Measurements from ENCODE around the gene NKX2-8.
A peak's percentile ranks its signal among the peaks of the same experiment; 100 is the strongest.

The NKX2-8 gene

GRCh38 chr14:36585100-36585499 lies 2.7 kb upstream of the NKX2-8 start:
- no peaks in the 10 kb centered on the region for H3K4me1 ChIP-seq (ENCODE audit: insufficient read depth, low read length)
- no peak overlapping the region for H3K9ac ChIP-seq (ENCODE audit: low read depth, low read length)
- no peaks in the 10 kb centered on the region for H3K9me3 ChIP-seq (ENCODE audit: control insufficient read depth, insufficient read depth, low read length)
- H3K36me3 ChIP-seq (ENCODE audit: insufficient read depth, low read length) = no peaks in the 10 kb centered on the region

- H3K36me3 ChIP-seq (ENCODE audit: insufficient read depth, low read length) = no peaks in the 10 kb centered on the region
- H3K9ac ChIP-seq (ENCODE audit: low read depth, low read length) = no peak overlapping the region; the same call in 1 of the 2 replicates
- H3K9me3 ChIP-seq (ENCODE audit: control insufficient read depth, insufficient read depth, low read length) = no peaks in the 10 kb centered on the region
- no peaks in the 10 kb centered on the region for H3K4me1 ChIP-seq (ENCODE audit: insufficient read depth, low read length)
Observed at GRCh38 chr14:36583893-36584811, 1.7 kb upstream of the NKX2-8 start.

- no peak overlapping the region; the same call in 1 of the 2 replicates for H3K9ac ChIP-seq (ENCODE audit: low read depth, low read length)
- H3K9me3 ChIP-seq (ENCODE audit: control insufficient read depth, insufficient read depth, low read length) = no peaks in the 10 kb centered on the region
- no peaks in the 10 kb centered on the region for H3K36me3 ChIP-seq (ENCODE audit: insufficient read depth, low read length)
- no peaks in the 10 kb centered on the region for H3K4me1 ChIP-seq (ENCODE audit: insufficient read depth, low read length)
Observed at GRCh38 chr14:36583242-36583892, 953 bp upstream of the NKX2-8 start.

- Histone ChIP-seq H3K36me3 (ENCODE audit: insufficient read depth, low read length) (no peaks in the 10 kb centered on the region), H3K9me3 (ENCODE audit: control insufficient read depth, insufficient read depth, low read length) (no peaks in the 10 kb centered on the region), H3K4me1 (ENCODE audit: insufficient read depth, low read length) (no peaks in the 10 kb centered on the region), H3K9ac (ENCODE audit: low read depth, low read length) (no peak overlapping the region; the same call in 1 of the 2 replicates)
Observed at GRCh38 chr14:36582874-36583241, 444 bp upstream of the NKX2-8 start.

- no peaks in the 10 kb centered on the region for H3K9me3 ChIP-seq (ENCODE audit: control insufficient read depth, insufficient read depth, low read length)
- no peaks in the 10 kb centered on the region for H3K4me1 ChIP-seq (ENCODE audit: insufficient read depth, low read length)
- H3K9ac ChIP-seq (ENCODE audit: low read depth, low read length) = peak overlapping the region; percentile 50; the same call in 1 of the 2 replicates
- no peaks in the 10 kb centered on the region for H3K36me3 ChIP-seq (ENCODE audit: insufficient read depth, low read length)
Observed at GRCh38 chr14:36580856-36581831, 1.3 kb downstream of the NKX2-8 start.

GRCh38 chr14:36580141-36580855 lies 2.1 kb downstream of the NKX2-8 start:
- Histone ChIP-seq H3K9ac (ENCODE audit: low read depth, low read length) (peak overlapping the region; percentile 50; the same call in 1 of the 2 replicates), H3K36me3 (ENCODE audit: insufficient read depth, low read length) (no peaks in the 10 kb centered on the region; the same call in 1 of the 2 replicates), H3K9me3 (ENCODE audit: control insufficient read depth, insufficient read depth, low read length) (no peaks in the 10 kb centered on the region), H3K4me1 (ENCODE audit: insufficient read depth, low read length) (no peaks in the 10 kb centered on the region)

GRCh38 chr14:36579573-36580140 lies 2.8 kb downstream of the NKX2-8 start:
- H3K9ac ChIP-seq (ENCODE audit: low read depth, low read length) = peak overlapping the region; percentile 50; the same call in 1 of the 2 replicates
- no peaks in the 10 kb centered on the region; the same call in 1 of the 2 replicates for H3K36me3 ChIP-seq (ENCODE audit: insufficient read depth, low read length)
- no peaks in the 10 kb centered on the region for H3K9me3 ChIP-seq (ENCODE audit: control insufficient read depth, insufficient read depth, low read length)
- no peaks in the 10 kb centered on the region for H3K4me1 ChIP-seq (ENCODE audit: insufficient read depth, low read length)

GRCh38 chr14:36579001-36579555 lies 3.3 kb downstream of the NKX2-8 start:
- Histone ChIP-seq H3K4me1 (ENCODE audit: insufficient read depth, low read length) (no peaks in the 10 kb centered on the region), H3K9ac (ENCODE audit: low read depth, low read length) (no peak overlapping the region), H3K36me3 (ENCODE audit: insufficient read depth, low read length) (no peaks in the 10 kb centered on the region; the same call in 1 of the 2 replicates), H3K9me3 (ENCODE audit: control insufficient read depth, insufficient read depth, low read length) (no peaks in the 10 kb centered on the region)

- Histone ChIP-seq H3K9ac (ENCODE audit: low read depth, low read length) (no peak overlapping the region), H3K4me1 (ENCODE audit: insufficient read depth, low read length) (no peaks in the 10 kb centered on the region), H3K36me3 (ENCODE audit: insufficient read depth, low read length) (no peaks in the 10 kb centered on the region), H3K9me3 (ENCODE audit: control insufficient read depth, insufficient read depth, low read length) (no peaks in the 10 kb centered on the region)
Observed at GRCh38 chr14:36570065-36570464, 12.3 kb downstream of the NKX2-8 start.

- H3K4me1 ChIP-seq (ENCODE audit: insufficient read depth, low read length) = peaks cover 4% of the 10 kb centered on the region; the same call in 1 of the 2 replicates
- H3K9ac ChIP-seq (ENCODE audit: low read depth, low read length) = no peak overlapping the region
- no peaks in the 10 kb centered on the region for H3K36me3 ChIP-seq (ENCODE audit: insufficient read depth, low read length)
- no peaks in the 10 kb centered on the region for H3K9me3 ChIP-seq (ENCODE audit: control insufficient read depth, insufficient read depth, low read length)
Observed at GRCh38 chr14:36556811-36557433, 25.5 kb downstream of the NKX2-8 start.

- H3K9ac ChIP-seq (ENCODE audit: low read depth, low read length) = no peak overlapping the region
- H3K36me3 ChIP-seq (ENCODE audit: insufficient read depth, low read length) = no peaks in the 10 kb centered on the region
- peaks cover 4% of the 10 kb centered on the region; the same call in 1 of the 2 replicates for H3K4me1 ChIP-seq (ENCODE audit: insufficient read depth, low read length)
- H3K9me3 ChIP-seq (ENCODE audit: control insufficient read depth, insufficient read depth, low read length) = no peaks in the 10 kb centered on the region
Observed at GRCh38 chr14:36555998-36556743, 26.2 kb downstream of the NKX2-8 start.

GRCh38 chr14:36553656-36554260 lies 28.7 kb downstream of the NKX2-8 start:
- Histone ChIP-seq H3K9me3 (ENCODE audit: control insufficient read depth, insufficient read depth, low read length) (no peaks in the 10 kb centered on the region), H3K36me3 (ENCODE audit: insufficient read depth, low read length) (no peaks in the 10 kb centered on the region), H3K9ac (ENCODE audit: low read depth, low read length) (no peak overlapping the region), H3K4me1 (ENCODE audit: insufficient read depth, low read length) (peaks cover 4% of the 10 kb centered on the region; the same call in 1 of the 2 replicates)
